Fibroblast of pulmonary artery (primary cell): ENCODE results near the gene LMBR1L.

Experiments used
- DNase-seq: peaks from one replicate; pipeline ENCODE4 v3.0.0-alpha.2; 2010; ENCODE audit warnings: low read depth
- H3K4me3 ChIP-seq: replicated peaks from 2 replicates; pipeline ENCODE4 v1.5.1; 2011; ENCODE audit warnings: low read depth, mild to moderate bottlenecking, control low read depth, low read length, moderate library complexity
- CTCF ChIP-seq: IDR thresholded peaks from 2 replicates; pipeline ENCODE4 v1.5.1; 2011; ENCODE audit warnings: mild to moderate bottlenecking, control low read depth, low read length, inconsistent platforms; ENCODE audit errors: missing control alignments

LMBR1L gene

GRCh38 chr12:49054524-49054923, 56.1 kb downstream of the LMBR1L start:
- no peak for TF ChIP-seq CTCF
- H3K4me3 ChIP-seq: no peak overlapping the region

GRCh38 chr12:49054096-49054495, 56.6 kb downstream of the LMBR1L start:
- no peak overlapping the region for H3K4me3 ChIP-seq
- no peak for DNase-seq
- no peak for TF ChIP-seq CTCF

More at GRCh38 chr12:49054524-49054923, 56.1 kb downstream of the LMBR1L start:
- no peak for DNase-seq

- no peak overlapping the region for H3K4me3 ChIP-seq
- DNase-seq: no peak
- TF ChIP-seq CTCF: no peak
These were observed 58.0 kb downstream of the LMBR1L start for GRCh38 chr12:49052451-49053208.

GRCh38 chr12:49051777-49052438, 58.7 kb downstream of the LMBR1L start:
- no peak overlapping the region for H3K4me3 ChIP-seq
- no peak for DNase-seq
- TF ChIP-seq CTCF: no peak

GRCh38 chr12:49051373-49051764, 59.3 kb downstream of the LMBR1L start:
- no peak for DNase-seq
- H3K4me3 ChIP-seq: no peak overlapping the region
- TF ChIP-seq CTCF: no peak

- DNase-seq: no peak
- TF ChIP-seq CTCF: no peak
- H3K4me3 ChIP-seq: no peak overlapping the region
These were observed 59.9 kb downstream of the LMBR1L start for GRCh38 chr12:49050507-49051372.
